ENCODE results near the gene IL6. TPM values are rescaled to one million over a fixed set of nuclear protein-coding genes. Genes with fewer than 3 reads are reported as not detected.

IL6 gene
- total RNA-seq, 1 experiment from 2014 or later, result 113 TPM

DNA sequence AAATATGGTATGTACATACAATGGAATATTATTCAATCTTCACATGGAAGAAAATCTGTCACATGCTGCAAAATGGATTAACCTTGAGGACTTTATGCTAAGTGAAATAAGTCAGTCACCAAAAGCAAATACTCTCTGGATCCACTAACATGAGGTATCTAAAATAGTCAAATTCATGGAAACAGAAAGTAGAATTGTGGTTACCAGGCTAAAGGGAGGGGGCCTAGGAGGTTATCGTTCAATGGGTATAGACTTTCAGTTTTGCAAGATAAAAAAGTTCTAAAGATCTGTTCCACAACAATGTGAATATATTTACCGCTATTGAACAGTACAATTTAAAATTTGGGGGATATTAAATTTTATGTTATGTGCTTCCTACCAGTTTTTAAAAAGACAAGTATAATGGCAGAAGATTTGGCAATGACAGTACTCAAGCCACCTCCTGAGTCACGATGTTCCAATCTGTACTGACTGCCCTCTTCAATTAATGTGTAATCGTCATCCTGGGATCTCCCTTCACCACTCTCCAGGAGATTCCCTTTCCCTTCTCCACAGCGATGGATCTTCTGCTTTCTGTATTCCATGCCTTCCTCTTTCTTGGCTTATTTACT, 32.3 kb upstream of the IL6 start:
- no peak for ATAC-seq
- H3K9me2 ChIP-seq (replicated peaks; ENCODE audit: low read length), result no peaks in the 10 kb centered on the region
- ChIA-PET POLR2A (ENCODE audit: unreplicated experiment) (no interaction called here), CTCF (no interaction called here)
- no peaks in the 10 kb centered on the region for H3K9me3 ChIP-seq (ENCODE audit: low read length)
- no peaks in the 10 kb centered on the region for H3K36me3 ChIP-seq (ENCODE audit: low read depth, low read length)
- BruUV-seq (replicated peaks), result no TSS peak
- H3F3A ChIP-seq (ENCODE audit: low read length, unreplicated experiment), result no peaks in the 10 kb centered on the region
- TF ChIP-seq EZH2phosphoT487 (IDR thresholded peaks at IDR 0.05; ENCODE audit: borderline replicate concordance, low read length) (no peak), EZH2 (IDR thresholded peaks at IDR 0.05; ENCODE audit: low read length, unreplicated experiment) (no peak)
- TF ChIP-seq, protein P1, sequence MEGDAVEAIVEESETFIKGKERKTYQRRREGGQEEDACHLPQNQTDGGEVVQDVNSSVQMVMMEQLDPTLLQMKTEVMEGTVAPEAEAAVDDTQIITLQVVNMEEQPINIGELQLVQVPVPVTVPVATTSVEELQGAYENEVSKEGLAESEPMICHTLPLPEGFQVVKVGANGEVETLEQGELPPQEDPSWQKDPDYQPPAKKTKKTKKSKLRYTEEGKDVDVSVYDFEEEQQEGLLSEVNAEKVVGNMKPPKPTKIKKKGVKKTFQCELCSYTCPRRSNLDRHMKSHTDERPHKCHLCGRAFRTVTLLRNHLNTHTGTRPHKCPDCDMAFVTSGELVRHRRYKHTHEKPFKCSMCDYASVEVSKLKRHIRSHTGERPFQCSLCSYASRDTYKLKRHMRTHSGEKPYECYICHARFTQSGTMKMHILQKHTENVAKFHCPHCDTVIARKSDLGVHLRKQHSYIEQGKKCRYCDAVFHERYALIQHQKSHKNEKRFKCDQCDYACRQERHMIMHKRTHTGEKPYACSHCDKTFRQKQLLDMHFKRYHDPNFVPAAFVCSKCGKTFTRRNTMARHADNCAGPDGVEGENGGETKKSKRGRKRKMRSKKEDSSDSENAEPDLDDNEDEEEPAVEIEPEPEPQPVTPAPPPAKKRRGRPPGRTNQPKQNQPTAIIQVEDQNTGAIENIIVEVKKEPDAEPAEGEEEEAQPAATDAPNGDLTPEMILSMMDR (conservative IDR thresholded peaks at IDR 0.05; ENCODE audit: low read depth, low read length), result no peak
- no peaks in the 10 kb centered on the region for H3K79me2 ChIP-seq (ENCODE audit: low read length)
- H3K4me2 ChIP-seq (ENCODE audit: low read length), result no peak overlapping the region
- H3K4me3 ChIP-seq (ENCODE audit: low read length), result no peak overlapping the region
- no peaks in the 10 kb centered on the region for H4K20me1 ChIP-seq (ENCODE audit: low read length)
- no peaks in the 10 kb centered on the region for H3K27me3 ChIP-seq (ENCODE audit: low read length)
- intact Hi-C loops (cut with micrococcal nuclease), result no loop called here
- H3K27ac ChIP-seq (ENCODE audit: low read length), result no peak overlapping the region
- H3K4me1 ChIP-seq (ENCODE audit: insufficient read depth, low read length), result no peaks in the 10 kb centered on the region
- H2AFZ ChIP-seq (ENCODE audit: low read length), result no peak overlapping the region
- no peak for DNase-seq
- no peak overlapping the region for H3K9ac ChIP-seq (ENCODE audit: low read length)

DNA sequence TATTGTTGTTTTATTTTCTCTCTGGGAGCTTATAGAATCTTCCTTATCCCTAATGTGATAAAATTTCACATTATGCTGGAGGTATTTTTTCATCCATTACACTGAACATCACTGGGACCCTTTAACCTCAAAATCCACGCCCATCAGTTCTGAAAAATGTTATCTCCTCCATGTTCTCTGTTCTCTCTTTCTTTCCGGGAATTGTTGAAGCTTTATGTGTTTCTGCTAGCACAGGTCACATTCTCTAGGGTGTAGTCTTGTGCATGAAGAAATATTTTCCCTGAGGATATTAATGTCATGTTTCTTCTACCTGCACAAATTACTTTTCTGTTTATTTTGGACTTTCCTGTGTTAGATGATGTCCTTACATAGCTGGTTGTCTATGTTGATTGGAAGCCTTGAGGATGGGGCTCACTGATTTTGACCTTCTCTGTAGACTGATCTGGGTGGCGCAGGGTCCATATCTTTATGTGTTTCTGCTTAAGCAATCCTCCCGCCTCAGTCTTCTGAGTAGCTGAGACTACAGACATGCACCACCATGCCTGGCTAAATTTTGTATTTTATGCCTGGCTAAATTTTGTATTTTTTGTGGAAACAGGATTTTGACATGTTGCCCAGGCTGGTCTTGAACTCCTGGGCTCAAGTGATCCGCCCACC, 31.4 kb upstream of the IL6 start:
- Histone ChIP-seq H3K4me1 (ENCODE audit: insufficient read depth, low read length) (no peaks in the 10 kb centered on the region), H2AFZ (ENCODE audit: low read length) (no peak overlapping the region), H3K27me3 (ENCODE audit: low read length) (no peaks in the 10 kb centered on the region), H3K4me3 (ENCODE audit: low read length) (no peak overlapping the region), H3K4me2 (ENCODE audit: low read length) (no peak overlapping the region), H4K20me1 (ENCODE audit: low read length) (no peaks in the 10 kb centered on the region), H3K27ac (ENCODE audit: low read length) (no peak overlapping the region), H3K79me2 (ENCODE audit: low read length) (no peaks in the 10 kb centered on the region), H3F3A (ENCODE audit: low read length, unreplicated experiment) (no peaks in the 10 kb centered on the region), H3K9ac (ENCODE audit: low read length) (no peak overlapping the region), H3K9me2 (replicated peaks; ENCODE audit: low read length) (no peaks in the 10 kb centered on the region), H3K9me3 (ENCODE audit: low read length) (no peaks in the 10 kb centered on the region), H3K36me3 (ENCODE audit: low read depth, low read length) (no peaks in the 10 kb centered on the region)
- no TSS peak for BruUV-seq (replicated peaks)
- intact Hi-C loops (cut with micrococcal nuclease), result no loop called here
- DNase-seq (no peak), ATAC-seq (no peak)
- no peak for TF ChIP-seq EZH2 (IDR thresholded peaks at IDR 0.05; ENCODE audit: low read length, unreplicated experiment)
- TF ChIP-seq, protein P1 (conservative IDR thresholded peaks at IDR 0.05; ENCODE audit: low read depth, low read length), result no peak
- CTCF ChIA-PET, result no interaction called here
- POLR2A ChIA-PET (ENCODE audit: unreplicated experiment), result no interaction called here

DNA sequence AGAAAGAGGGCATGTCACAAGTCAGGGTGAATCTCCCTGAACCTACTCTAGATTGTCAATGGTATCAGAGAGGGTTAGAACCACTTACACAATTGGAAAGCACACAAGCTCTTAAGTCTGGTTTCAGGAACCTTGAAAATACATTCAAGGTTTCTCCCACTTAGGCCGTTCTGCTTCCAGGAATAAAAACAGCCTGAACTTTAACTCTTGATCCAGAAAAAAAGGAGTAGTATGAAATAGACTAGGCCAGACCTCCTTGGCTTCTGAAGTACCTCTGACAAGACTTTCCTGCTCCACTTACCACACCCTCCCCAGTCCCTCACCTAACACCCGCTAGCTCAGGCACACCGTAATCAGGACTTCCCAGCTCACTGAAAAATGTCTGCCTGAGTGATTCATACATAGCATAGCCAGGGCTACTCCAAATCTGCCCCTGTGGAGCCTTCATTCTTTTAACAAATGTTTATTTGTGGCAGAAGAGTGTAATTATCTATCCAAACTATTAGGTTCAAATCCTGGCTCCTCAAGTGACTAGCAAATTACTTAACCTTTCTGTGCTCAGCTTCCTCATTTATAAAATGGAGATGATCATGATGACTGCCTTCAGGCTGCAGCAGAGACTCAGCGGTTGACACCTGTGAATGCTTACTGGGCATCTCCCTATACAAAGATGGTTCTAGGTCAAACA, 30.3 kb upstream of the IL6 start:
- Histone ChIP-seq H3K79me2 (ENCODE audit: low read length) (no peaks in the 10 kb centered on the region), H3K9me3 (ENCODE audit: low read length) (no peaks in the 10 kb centered on the region), H3K4me2 (ENCODE audit: low read length) (no peak overlapping the region), H3K4me3 (ENCODE audit: low read length) (no peak overlapping the region), H2AFZ (ENCODE audit: low read length) (no peak overlapping the region), H3K36me3 (ENCODE audit: low read depth, low read length) (no peaks in the 10 kb centered on the region), H3K9me2 (replicated peaks; ENCODE audit: low read length) (no peaks in the 10 kb centered on the region), H3K9ac (ENCODE audit: low read length) (no peak overlapping the region), H3K27ac (ENCODE audit: low read length) (no peak overlapping the region), H4K20me1 (ENCODE audit: low read length) (no peaks in the 10 kb centered on the region), H3K4me1 (ENCODE audit: insufficient read depth, low read length) (no peaks in the 10 kb centered on the region), H3K27me3 (ENCODE audit: low read length) (no peaks in the 10 kb centered on the region), H3F3A (ENCODE audit: low read length, unreplicated experiment) (no peaks in the 10 kb centered on the region)
- POLR2A ChIA-PET (ENCODE audit: unreplicated experiment), result interaction anchor here (0.6 to 0.8 kb wide), 2 partner anchors 18 to 20 kb away, joined by 3 read pairs; no protein-coding TSS in a partner anchor
- TF ChIP-seq EZH2phosphoT487 (IDR thresholded peaks at IDR 0.05; ENCODE audit: borderline replicate concordance, low read length) (no peak), EZH2 (IDR thresholded peaks at IDR 0.05; ENCODE audit: low read length, unreplicated experiment) (no peak)
- TF ChIP-seq, protein P1 (conservative IDR thresholded peaks at IDR 0.05; ENCODE audit: low read depth, low read length), result no peak
- ATAC-seq, result no peak; the same call in 1 of the 2 replicates
- no TSS peak for BruUV-seq (replicated peaks)
- no peak for DNase-seq
- CTCF ChIA-PET, result interaction anchor here (0.5 kb wide), 1 partner anchor 30 kb away, joined by 3 read pairs; the partner anchor contains the start of gene IL6
- intact Hi-C loops (cut with micrococcal nuclease), result no loop called here

Measured in PC-3 (cell line).